ENCODE data around the gene LSAMP.

DNA sequence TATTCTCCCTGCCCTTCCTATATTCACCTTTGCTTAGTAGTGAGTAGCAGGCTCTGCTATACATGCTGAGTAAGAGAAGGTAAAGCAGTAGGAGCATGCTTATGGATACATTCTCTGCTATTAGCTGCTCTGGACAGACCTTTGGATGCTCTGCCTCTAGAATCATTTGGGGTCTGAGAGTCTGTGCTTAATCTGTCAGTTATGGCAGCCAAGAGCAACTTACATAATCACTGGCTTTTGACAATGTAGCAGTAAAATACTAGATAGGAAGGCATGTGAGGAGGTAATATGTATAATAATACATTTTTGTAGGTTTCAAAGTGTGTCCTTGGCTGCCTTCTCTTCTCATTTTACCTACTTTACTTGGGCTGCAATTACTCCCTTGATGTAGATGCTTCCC is 544.3 kb downstream of the LSAMP start:
- TF ChIP-seq TAF1 (IDR thresholded peaks at IDR 0.05; ENCODE audit: low read depth, low read length) (no peak), POLR2A (IDR thresholded peaks at IDR 0.05; ENCODE audit: low read depth, low read length) (no peak), POLR2AphosphoS5 (IDR thresholded peaks at IDR 0.05; ENCODE audit: low read depth, low read length) (no peak), SPI1 (IDR thresholded peaks at IDR 0.05; ENCODE audit: low read depth, low read length) (no peak), PAX5 (IDR thresholded peaks at IDR 0.05; ENCODE audit: insufficient read depth, low read length, severe bottlenecking) (no peak), POU2F2 (IDR thresholded peaks at IDR 0.05; ENCODE audit: low read depth, low read length) (no peak)

Data from GM12891 (cell line).